Panc1 (cell line): ENCODE measurements around the gene PRKAR2B.

Experiments
- TCF7L2 ChIP-seq: IDR thresholded peaks from 2 replicates; pipeline ENCODE4 v1.6.1; 2011; ENCODE audit warnings: mild to moderate bottlenecking, low read depth, low read length, inconsistent platforms
- TF ChIP-seq, protein P1 (sequence below): fragments of 450-650 bp; IDR thresholded peaks from 2 replicates; pipeline ENCODE4 v1.5.1; 2017; ENCODE audit warnings: mild to moderate bottlenecking
- TF ChIP-seq, protein P2 (sequence below), 2 experiments: IDR thresholded peaks; 2 replicates each; pipeline ENCODE4 v1.6.1; 2011 to 2012; ENCODE audit warnings: low read depth in 2 of 2, control low read depth in 1 of 2, low read length in 1 of 2, mild to moderate bottlenecking in 1 of 2, moderate library complexity in 1 of 2; ENCODE audit not compliant: insufficient read depth in 1 of 2

DNA sequence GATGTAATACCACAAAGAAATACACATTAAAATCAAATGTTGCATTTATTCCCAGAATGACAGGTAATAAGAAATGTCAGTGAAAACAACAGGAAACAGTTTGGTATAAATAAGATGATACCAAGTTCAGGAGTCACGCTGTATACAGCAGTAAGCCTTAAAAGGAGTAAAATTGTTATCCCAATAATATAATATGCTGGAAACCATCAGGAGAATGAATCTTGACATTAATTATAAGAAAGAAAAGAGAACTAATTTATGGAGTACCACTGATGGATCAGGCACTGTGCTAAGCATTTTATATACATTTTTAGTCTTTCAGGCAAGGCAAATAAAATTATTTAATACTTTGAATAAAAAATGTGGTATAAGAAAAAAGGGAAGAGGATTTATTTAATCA is 27.6 kb downstream of the PRKAR2B start:
- TF ChIP-seq, protein P1, sequence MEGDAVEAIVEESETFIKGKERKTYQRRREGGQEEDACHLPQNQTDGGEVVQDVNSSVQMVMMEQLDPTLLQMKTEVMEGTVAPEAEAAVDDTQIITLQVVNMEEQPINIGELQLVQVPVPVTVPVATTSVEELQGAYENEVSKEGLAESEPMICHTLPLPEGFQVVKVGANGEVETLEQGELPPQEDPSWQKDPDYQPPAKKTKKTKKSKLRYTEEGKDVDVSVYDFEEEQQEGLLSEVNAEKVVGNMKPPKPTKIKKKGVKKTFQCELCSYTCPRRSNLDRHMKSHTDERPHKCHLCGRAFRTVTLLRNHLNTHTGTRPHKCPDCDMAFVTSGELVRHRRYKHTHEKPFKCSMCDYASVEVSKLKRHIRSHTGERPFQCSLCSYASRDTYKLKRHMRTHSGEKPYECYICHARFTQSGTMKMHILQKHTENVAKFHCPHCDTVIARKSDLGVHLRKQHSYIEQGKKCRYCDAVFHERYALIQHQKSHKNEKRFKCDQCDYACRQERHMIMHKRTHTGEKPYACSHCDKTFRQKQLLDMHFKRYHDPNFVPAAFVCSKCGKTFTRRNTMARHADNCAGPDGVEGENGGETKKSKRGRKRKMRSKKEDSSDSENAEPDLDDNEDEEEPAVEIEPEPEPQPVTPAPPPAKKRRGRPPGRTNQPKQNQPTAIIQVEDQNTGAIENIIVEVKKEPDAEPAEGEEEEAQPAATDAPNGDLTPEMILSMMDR = no peak
- TF ChIP-seq, protein P2, sequence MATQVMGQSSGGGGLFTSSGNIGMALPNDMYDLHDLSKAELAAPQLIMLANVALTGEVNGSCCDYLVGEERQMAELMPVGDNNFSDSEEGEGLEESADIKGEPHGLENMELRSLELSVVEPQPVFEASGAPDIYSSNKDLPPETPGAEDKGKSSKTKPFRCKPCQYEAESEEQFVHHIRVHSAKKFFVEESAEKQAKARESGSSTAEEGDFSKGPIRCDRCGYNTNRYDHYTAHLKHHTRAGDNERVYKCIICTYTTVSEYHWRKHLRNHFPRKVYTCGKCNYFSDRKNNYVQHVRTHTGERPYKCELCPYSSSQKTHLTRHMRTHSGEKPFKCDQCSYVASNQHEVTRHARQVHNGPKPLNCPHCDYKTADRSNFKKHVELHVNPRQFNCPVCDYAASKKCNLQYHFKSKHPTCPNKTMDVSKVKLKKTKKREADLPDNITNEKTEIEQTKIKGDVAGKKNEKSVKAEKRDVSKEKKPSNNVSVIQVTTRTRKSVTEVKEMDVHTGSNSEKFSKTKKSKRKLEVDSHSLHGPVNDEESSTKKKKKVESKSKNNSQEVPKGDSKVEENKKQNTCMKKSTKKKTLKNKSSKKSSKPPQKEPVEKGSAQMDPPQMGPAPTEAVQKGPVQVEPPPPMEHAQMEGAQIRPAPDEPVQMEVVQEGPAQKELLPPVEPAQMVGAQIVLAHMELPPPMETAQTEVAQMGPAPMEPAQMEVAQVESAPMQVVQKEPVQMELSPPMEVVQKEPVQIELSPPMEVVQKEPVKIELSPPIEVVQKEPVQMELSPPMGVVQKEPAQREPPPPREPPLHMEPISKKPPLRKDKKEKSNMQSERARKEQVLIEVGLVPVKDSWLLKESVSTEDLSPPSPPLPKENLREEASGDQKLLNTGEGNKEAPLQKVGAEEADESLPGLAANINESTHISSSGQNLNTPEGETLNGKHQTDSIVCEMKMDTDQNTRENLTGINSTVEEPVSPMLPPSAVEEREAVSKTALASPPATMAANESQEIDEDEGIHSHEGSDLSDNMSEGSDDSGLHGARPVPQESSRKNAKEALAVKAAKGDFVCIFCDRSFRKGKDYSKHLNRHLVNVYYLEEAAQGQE (IDR thresholded peaks at IDR 0.05; ENCODE audit: insufficient read depth in 1 of 2, low read depth in 2 of 2, low read length in 1 of 2) = no peak
- no peak for TF ChIP-seq TCF7L2
